Esophagus muscularis mucosa (tissue), 4 donors: ENCODE data around the gene NELL1. TPM values are rescaled to one million over a fixed set of nuclear protein-coding genes. Genes with fewer than 3 reads are reported as not detected.

Experiments used
- DNase-seq: peaks from one replicate; pipeline ENCODE4 v3.0.0-alpha.2; 2017; ENCODE audit errors: extremely low spot score
- H3K27ac ChIP-seq, 4 donors: fragments of 200-600 bp; sonication (generic); replicated peaks in 1 of 4; 1 replicate in 3 of 4; 2 replicates in 1 of 4; pipeline ENCODE4 v1.5.1; 2016 to 2019; ENCODE audit warnings: mild to moderate bottlenecking in 1 of 4
- H3K27me3 ChIP-seq, 4 donors: fragments of 200-600 bp; sonication (generic); one replicate each; pipeline versions ENCODE4 v1.5.1 to v1.6.0; 2016 to 2019
- H3K36me3 ChIP-seq, 4 donors: fragments of 200-600 bp; sonication (generic); one replicate each; pipeline ENCODE4 v1.5.1; 2016 to 2019
- H3K4me1 ChIP-seq, 4 donors: fragments of 200-600 bp; sonication (generic); one replicate each; pipeline ENCODE4 v1.5.1; 2016 to 2019
- H3K4me3 ChIP-seq, 4 donors: fragments of 200-600 bp; sonication (generic); 1 replicate in 2 of 4; 2 replicates in 2 of 4; pipeline ENCODE4 v1.5.1; 2016 to 2019; ENCODE audit warnings: mild to moderate bottlenecking in 4 of 4, moderate library complexity in 1 of 4
- H3K9me3 ChIP-seq, 4 donors: fragments of 200-600 bp; sonication (generic); 1 replicate in 3 of 4; 2 replicates in 1 of 4; pipeline ENCODE4 v1.5.1; 2016 to 2019
- CTCF ChIP-seq, 3 experiments: fragments of 200-600 bp in 2 of 3; fragments of 450-650 bp in 1 of 3; sonication (generic) in 2 of 3; IDR thresholded peaks; one replicate each; pipeline ENCODE4 v1.5.1; 2017 to 2019; ENCODE audit warnings: antibody characterized with exemption in 3 of 3, mild to moderate bottlenecking in 2 of 3, moderate library complexity in 1 of 3
- EP300 ChIP-seq: sonication (generic); formaldehyde crosslinking; IDR thresholded peaks from one replicate; pipeline ENCODE4 v1.6.1; 2017; ENCODE audit warnings: antibody characterized with exemption
- POLR2A ChIP-seq: fragments of 450-650 bp; IDR thresholded peaks from one replicate; pipeline ENCODE4 v1.6.1; 2017; ENCODE audit warnings: antibody characterized with exemption, moderate library complexity, mild to moderate bottlenecking, low read depth
- POLR2AphosphoS5 ChIP-seq, 2 donors: sonication (generic); formaldehyde crosslinking; IDR thresholded peaks; one replicate each; pipeline ENCODE4 v1.6.1; 2017; ENCODE audit warnings: antibody characterized with exemption in 2 of 2
- WGBS: methylation state at CpG from one replicate; pipeline ENCODE4 v1.1.5; 2018; 5-methylcytosine and 5-hydroxymethylcytosine counted together
- intact Hi-C: fragments of 100-400 bp; cut with DNase I; formaldehyde crosslinking; loops from one replicate; pipeline ENCODE4 v1.15.1; 2023
- total RNA-seq, 4 donors: library from RNA; depleted of rRNA; stranded (reverse); fragments of >200 nt; gene quantifications; one replicate each; pipeline versions ENCODE4 v1.1.0 to v1.2.1, GENCODE V29; 2016

NELL1 gene
- total RNA-seq, 4 donors from 2014 or later = 0.65 to 2.7 (median 0.90) TPM

DNA sequence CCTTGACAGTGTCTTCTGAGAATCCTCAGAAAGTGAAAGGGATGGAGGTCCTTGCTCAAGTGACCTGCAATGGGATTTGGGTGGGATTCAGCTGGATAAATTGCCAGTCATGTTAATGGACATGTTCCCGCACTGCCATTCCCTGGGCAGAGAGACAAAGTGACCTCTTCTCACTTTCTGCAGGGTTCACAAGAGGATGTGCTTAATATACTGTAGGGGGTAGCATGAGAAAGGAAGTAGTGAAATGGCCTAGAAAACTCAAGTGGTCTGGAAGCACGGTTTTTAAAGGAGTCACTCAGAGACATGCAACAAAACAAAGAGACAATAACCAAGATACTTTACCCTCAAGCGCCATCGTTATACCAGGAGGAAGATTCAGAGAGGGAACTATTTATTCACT is 70.2 kb downstream of the NELL1 start:
- no peak for DNase-seq
- Histone ChIP-seq H3K4me1 (no peaks in the 10 kb centered on the region), H3K27ac (no peak overlapping the region), H3K4me3 (no peak overlapping the region), H3K36me3 (no peaks in the 10 kb centered on the region), H3K27me3 (no peaks in the 10 kb centered on the region), H3K9me3 (no peaks in the 10 kb centered on the region)
- 73% methylated on average over 4 of the region's 4 CpGs for WGBS
- TF ChIP-seq EP300 = no peak
- no peak for TF ChIP-seq POLR2A
- no peak for TF ChIP-seq CTCF (IDR thresholded peaks at IDR 0.05)
- no peak for TF ChIP-seq POLR2AphosphoS5 (IDR thresholded peaks at IDR 0.05)
- intact Hi-C loops = no loop called here

GRCh38 chr11:20754933-20755332 is 85.5 kb downstream of the NELL1 start:
- no peaks in the 10 kb centered on the region for H3K27me3 ChIP-seq
- H3K4me3 ChIP-seq = no peak overlapping the region
- TF ChIP-seq CTCF (IDR thresholded peaks at IDR 0.05) = no peak
- TF ChIP-seq EP300 = no peak
- no peak for TF ChIP-seq POLR2A
- TF ChIP-seq POLR2AphosphoS5 (IDR thresholded peaks at IDR 0.05) = no peak
- 26% methylated on average over 6 of the region's 6 CpGs for WGBS
- no peaks in the 10 kb centered on the region for H3K4me1 ChIP-seq
- no peak for DNase-seq
- no peak overlapping the region for H3K27ac ChIP-seq
- no peaks in the 10 kb centered on the region for H3K36me3 ChIP-seq
- intact Hi-C loops = no loop called here
- no peaks in the 10 kb centered on the region for H3K9me3 ChIP-seq

- intact Hi-C loops = no loop called here
- H3K4me3 ChIP-seq = no peak overlapping the region
- no peak for DNase-seq
- no peaks in the 10 kb centered on the region for H3K4me1 ChIP-seq
- H3K27ac ChIP-seq = no peak overlapping the region
- H3K36me3 ChIP-seq = no peaks in the 10 kb centered on the region
- no peak for TF ChIP-seq POLR2AphosphoS5 (IDR thresholded peaks at IDR 0.05)
- no peak for TF ChIP-seq EP300
- no peak for TF ChIP-seq CTCF (IDR thresholded peaks at IDR 0.05)
- no peak for TF ChIP-seq POLR2A
- H3K9me3 ChIP-seq = no peaks in the 10 kb centered on the region
- no peaks in the 10 kb centered on the region for H3K27me3 ChIP-seq
- WGBS = 80% methylated on average over 2 of the region's 2 CpGs
Measured at GRCh38 chr11:20759541-20759940, 90.2 kb downstream of the NELL1 start.

DNA sequence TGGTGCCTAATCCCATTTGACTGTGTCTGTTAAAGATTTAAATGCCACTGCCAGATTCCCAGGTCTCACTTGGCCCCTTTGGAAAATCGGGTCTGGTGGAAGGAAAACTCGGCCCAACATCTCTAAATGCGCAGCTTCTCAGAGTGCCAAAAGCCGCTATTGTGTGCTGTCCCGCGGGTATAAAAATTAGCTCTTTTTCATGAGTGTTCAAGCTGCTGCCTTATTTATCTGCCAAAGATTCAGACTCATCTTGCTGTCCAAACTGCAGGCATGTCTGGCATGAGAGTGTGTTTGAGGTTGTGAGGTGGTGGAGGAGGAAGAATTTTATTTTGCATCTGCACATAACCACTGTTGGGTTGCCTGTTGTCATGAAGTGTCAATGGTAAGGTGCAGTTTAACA is 91.4 kb downstream of the NELL1 start:
- Histone ChIP-seq H3K4me3 (no peak overlapping the region), H3K27me3 (no peaks in the 10 kb centered on the region), H3K4me1 (no peaks in the 10 kb centered on the region), H3K9me3 (no peaks in the 10 kb centered on the region), H3K27ac (no peak overlapping the region), H3K36me3 (no peaks in the 10 kb centered on the region)
- no peak for DNase-seq
- no peak for TF ChIP-seq POLR2A
- no peak for TF ChIP-seq CTCF (IDR thresholded peaks at IDR 0.05)
- TF ChIP-seq POLR2AphosphoS5 (IDR thresholded peaks at IDR 0.05) = no peak
- no peak for TF ChIP-seq EP300
- intact Hi-C loops = no loop called here
- 90% methylated on average over 6 of the region's 6 CpGs for WGBS

DNA sequence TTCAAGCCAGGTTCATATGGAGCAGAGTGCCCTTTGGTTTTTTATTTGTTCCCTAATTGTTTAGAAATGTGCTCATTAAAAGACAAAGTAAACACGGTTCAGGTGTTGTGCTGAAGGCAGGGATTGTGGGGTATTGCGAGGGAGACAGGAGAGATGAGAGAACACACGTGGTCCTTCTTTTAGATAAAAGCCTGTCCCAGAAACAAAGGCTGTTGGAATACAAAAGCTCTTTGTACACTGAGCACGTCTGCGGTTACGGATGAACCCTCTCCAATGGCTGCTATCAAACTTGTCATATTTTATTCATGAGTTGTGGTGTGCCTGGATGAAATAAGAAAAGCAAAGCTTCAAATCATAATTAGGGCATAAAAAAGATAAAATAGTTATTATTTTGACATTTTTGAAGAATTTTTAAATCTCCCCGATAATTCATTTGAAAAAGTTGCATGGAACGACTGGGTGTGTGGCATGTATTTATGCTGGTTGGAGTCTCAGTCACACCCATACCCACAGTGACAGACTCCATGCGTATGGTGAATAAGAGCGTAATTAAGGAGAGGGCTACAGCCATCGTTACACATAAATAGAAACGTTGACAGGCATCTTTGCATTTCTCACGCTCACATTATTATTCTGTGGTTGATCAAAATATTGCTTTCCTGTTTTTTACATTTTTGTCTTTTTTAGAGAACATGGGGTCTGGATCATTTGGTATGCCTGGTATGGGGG is 92.9 kb downstream of the NELL1 start:
- Histone ChIP-seq H3K27ac (no peak overlapping the region), H3K4me1 (no peaks in the 10 kb centered on the region), H3K36me3 (no peaks in the 10 kb centered on the region), H3K27me3 (no peaks in the 10 kb centered on the region), H3K9me3 (no peaks in the 10 kb centered on the region), H3K4me3 (no peak overlapping the region)
- intact Hi-C loops = no loop called here
- TF ChIP-seq POLR2A = no peak
- no peak for TF ChIP-seq POLR2AphosphoS5 (IDR thresholded peaks at IDR 0.05)
- no peak for TF ChIP-seq CTCF (IDR thresholded peaks at IDR 0.05)
- TF ChIP-seq EP300 = no peak
- WGBS = 80% methylated on average over 13 of the region's 13 CpGs
- no peak for DNase-seq
